HL-60/S4 treated with retinoic acid at 250 ng/mL for 4 days and 3 days (cell line): ENCODE data around the gene PTGES.

Experiments
- in situ Hi-C: fragments of 300-500 bp; cut with MboI; formaldehyde crosslinking; loops from 2 replicates; pipeline ENCODE4 v1.7.0; 2022; ENCODE audit warnings: low sequenced_read_pairs

Gene PTGES, protein sequence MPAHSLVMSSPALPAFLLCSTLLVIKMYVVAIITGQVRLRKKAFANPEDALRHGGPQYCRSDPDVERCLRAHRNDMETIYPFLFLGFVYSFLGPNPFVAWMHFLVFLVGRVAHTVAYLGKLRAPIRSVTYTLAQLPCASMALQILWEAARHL

DNA sequence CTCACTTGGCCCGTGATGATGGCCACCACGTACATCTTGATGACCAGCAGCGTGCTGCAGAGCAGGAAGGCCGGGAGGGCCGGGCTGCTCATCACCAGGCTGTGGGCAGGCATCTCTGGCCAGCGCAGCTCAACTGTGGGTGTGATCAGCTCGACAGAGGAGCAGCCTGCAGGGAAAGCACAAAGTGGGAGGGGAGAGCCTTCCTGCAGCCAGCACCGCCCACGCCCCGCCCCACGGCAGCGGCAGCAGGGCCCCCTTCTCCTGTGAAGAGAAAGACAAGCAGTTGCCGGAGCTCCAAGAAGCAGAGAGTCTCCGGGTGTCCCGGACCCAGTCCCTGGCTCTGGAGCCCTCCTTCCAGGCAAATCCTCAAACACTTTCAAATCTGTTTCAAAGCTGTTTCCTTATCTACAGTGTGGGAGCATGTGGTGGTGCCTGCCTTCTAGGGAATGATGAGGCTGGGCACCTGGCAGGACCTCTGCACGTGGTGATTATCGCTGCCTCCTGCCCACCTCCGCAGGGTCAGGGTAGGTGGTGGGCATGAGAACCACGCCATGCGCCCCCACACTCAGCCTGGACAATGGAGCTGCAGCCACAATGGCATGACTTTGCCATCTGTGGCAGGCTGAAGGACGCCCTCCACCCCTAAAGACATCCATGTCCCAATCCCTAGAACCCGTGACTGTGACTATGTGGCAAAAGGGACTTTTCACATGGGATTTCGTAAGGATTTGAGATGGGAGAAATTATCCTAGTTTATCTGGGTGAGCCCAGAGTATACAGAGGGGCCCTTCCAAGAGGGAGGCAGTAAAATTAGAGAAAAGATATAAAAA is at the start of gene PTGES:
Gene PTGES (minus strand): TSS at position 143 of the 830 bp plus-strand sequence. CDS start 30 bp downstream, at position 113.
- in situ Hi-C loops = no loop called here

DNA sequence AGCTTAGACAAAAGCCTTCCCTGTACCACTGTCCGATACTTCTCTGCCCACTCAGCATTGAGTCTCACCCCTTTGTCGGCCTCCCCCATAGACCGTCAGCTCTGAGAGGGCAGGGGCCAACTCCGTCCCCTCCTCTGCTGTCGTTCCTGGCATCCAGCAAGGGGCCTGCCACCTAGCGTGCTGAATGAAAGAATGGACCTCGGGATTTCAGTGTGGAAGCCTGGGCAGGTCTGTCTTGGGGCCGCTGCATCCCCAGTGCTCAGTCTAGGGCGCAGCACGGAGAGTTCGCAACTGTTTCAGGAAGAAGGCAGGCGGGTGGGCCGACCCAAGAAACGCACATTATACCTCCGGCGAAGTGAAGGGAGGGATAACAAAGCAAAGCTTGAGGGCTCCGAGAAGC is 48.7 kb upstream of the PTGES start:
- in situ Hi-C loops = no loop called here

DNA sequence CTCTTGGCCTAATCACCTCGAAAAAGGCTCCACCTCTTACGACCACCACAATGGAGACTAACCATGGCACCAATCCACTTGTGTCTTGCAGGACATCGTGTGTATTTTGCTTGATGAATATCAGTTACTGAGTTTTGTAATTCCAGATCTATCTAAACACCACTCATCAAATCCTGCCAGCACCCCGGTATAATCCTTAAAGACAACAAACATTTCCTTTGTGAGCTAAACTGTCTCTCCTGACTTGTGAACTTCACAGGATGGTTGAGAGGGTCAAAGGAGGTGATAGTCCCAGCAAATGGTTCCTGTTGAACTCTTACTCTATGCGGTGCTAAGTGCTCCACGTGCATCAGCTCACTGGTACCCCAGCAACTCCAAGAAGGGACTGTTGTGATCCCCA is 46.1 kb upstream of the PTGES start:
- in situ Hi-C loops = loop anchor here (25.0 kb wide), 1 partner anchor 662 kb away; no protein-coding TSS in a partner anchor

DNA sequence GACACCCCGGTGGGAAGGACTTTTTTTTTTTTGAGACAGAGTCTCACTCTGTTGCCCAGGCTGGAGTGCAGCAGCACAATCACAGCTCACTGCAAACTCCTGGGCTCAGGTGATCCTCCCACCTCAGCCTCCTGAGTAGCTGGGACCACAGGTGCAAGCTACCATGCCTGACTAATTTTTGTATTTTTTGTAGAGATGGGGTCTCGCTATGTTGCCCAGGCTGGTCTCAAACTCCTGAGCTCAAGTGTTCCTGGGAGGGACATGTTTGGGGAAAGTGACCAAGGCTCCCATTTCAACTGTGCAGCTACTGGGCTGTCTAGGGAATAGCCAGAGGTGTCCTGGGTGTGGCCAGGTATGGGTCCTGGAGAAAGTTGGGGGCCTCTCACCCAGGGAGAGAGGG is 43.2 kb upstream of the PTGES start:
- in situ Hi-C loops = loop anchor here (25.0 kb wide), 1 partner anchor 659 kb away; no protein-coding TSS in a partner anchor

DNA sequence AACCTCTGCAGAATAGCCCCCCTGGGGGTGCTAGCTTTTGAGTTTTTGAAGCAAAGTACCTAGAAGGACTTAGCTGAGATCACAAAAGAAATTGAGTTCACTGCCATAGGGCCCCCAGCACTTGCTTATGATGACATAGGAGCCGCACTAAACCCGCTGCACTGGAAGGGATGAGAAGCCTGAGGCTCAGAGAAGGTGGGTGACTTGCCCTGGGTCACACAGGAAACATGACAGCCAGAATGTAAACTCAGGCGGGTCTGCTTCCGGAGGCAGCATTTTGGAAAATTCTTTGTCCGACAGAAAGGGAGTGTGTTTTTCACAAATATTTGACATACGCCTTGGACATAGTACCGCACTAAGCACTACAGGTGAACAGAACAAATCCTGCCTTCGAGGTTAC is 41.7 kb upstream of the PTGES start:
- in situ Hi-C loops = loop anchor here (25.0 kb wide), 1 partner anchor 657 kb away; no protein-coding TSS in a partner anchor

DNA sequence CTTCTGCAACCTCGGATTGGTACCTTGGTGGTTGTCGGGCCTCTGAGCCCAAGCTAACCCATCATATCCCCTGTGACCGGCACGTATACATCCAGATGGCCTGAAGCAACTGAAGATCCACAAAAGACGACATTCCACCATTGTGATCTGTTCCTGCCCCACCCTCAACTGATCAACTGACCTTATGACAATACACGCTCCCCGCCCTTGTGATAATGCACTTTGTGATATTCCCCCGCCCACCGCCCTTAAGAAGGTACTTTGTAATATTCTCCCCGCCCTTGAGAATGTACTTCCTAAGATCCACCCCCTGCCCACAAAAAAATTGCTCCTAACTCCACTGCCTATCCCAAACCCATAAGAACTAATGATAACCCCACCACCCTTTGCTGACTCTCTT is 33.6 kb upstream of the PTGES start:
- in situ Hi-C loops = loop anchor here (25.0 kb wide), 1 partner anchor 649 kb away; no protein-coding TSS in a partner anchor

DNA sequence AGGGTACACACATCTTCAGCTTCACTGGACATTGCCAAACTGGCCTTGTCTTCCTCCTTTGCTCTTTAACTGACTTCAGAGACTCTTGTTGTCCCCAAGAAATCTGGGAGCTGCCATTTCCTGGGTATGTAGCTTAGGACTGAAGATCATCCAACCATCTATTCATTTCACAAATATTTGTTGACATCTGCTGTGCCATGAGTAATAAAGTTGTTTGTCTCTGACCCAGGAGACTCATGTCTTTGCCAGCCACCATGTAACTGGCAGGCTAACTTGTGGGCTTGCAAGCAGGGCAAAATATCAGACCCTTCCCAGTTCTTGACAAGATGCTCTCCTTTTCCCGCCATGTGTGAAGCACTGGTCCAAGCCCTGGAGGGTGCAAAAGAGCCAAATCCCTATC is 33.0 kb upstream of the PTGES start:
- in situ Hi-C loops = loop anchor here (25.0 kb wide), 1 partner anchor 649 kb away; no protein-coding TSS in a partner anchor

DNA sequence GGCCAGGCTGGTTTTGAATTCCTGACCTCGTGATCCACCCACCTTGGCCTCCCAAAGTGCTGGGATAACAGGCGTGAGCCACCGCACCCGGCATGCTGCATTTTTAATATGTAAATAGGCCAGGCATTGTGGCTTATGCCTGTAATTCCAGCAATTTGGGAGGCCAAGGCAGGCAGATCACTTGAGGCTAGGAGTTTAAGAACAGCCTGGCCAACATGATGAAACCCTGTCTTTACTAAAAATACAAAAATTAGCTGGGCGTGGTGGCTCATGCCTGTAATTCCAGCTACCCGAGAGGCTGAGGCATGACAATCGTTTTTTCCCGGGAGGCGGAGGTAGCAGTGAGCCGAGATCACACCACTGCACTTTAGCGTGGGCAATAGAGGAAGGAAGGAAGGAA is 32.1 kb upstream of the PTGES start:
- in situ Hi-C loops = loop anchor here (5.0 to 25.0 kb wide), 3 partner anchors 48 to 648 kb away; no protein-coding TSS in a partner anchor

DNA sequence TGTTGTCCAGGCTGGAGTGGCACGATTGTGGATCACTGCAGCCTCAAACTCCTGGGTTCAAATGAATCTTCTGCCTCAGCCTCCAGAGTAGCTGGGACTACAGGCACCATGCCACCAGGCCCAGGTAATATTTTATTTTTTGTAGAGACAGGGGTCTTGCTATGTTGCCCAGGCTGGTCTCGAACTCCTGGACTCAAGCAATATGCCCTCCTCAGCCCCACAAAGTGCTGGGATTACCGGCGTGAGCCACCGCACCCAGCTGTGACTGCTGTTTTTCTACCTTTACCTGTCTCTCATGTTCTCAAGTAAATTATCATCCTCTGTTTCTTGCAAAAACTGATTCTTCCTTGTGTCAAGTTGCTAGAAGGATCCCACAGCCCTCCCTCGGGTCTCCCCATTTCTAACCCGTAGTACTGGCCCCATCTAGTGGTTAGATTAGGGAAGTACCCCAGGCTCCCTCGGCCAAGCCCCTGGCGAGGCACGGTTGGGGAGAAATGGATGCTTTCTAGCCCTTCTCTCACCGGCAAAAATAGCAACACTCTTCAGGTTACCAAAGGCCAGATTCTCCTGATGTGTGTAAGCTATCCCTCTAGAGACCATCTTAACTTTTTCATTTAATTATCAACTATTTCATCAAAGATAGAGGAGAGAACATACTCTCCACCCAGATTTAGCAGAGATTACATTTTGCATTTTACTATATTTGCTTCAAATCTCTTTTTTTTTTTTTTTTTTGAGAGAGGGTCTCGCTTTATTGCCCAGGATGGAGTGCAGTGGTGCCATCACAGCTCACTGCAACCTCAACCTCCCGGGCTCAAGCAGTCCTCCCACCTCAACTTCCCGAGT is 30.9 kb upstream of the PTGES start:
- in situ Hi-C loops = loop anchor here (5.0 to 25.0 kb wide), 3 partner anchors 46 to 646 kb away; no protein-coding TSS in a partner anchor

DNA sequence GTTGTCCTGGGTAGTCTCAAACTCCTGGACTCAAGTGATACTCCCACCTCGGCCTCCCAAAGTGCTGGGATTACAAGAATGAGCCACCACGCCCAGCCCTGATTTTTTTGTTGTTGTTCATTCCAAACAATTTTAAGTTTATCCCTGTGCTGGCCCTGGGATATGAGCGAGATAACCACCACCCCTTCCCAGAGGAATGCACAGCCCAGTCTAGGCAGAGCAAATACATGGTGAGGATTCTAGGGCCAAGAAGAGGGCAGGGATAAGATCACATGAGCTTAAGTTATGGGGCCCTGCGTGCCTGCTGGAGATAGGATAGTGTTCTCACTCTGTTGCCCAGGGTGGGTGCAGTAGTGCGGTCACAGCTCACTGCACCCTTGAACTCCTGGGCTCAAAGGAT is 29.1 kb upstream of the PTGES start:
- in situ Hi-C loops = loop anchor here (5.0 to 25.0 kb wide), 3 partner anchors 45 to 645 kb away; no protein-coding TSS in a partner anchor

DNA sequence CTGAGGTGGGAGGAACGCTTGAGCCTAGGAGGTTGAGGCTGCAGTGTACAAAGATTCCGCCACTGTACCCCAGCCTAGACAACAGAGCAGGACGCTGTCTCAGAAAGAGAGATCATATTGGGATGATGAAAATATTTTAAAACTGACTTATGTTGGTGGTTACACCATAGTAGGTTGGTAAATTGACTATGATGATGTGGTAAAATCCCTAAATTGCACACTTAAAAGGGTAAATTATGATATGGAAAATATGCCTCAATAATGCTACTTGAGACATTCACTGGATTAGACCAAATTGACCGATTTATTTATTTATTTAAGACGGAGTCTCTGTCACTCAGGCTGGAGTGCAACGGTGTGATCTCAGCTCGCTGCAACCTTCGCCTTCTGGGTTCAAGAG is 28.3 kb upstream of the PTGES start:
- in situ Hi-C loops = loop anchor here (5.0 to 25.0 kb wide), 3 partner anchors 44 to 644 kb away; no protein-coding TSS in a partner anchor

DNA sequence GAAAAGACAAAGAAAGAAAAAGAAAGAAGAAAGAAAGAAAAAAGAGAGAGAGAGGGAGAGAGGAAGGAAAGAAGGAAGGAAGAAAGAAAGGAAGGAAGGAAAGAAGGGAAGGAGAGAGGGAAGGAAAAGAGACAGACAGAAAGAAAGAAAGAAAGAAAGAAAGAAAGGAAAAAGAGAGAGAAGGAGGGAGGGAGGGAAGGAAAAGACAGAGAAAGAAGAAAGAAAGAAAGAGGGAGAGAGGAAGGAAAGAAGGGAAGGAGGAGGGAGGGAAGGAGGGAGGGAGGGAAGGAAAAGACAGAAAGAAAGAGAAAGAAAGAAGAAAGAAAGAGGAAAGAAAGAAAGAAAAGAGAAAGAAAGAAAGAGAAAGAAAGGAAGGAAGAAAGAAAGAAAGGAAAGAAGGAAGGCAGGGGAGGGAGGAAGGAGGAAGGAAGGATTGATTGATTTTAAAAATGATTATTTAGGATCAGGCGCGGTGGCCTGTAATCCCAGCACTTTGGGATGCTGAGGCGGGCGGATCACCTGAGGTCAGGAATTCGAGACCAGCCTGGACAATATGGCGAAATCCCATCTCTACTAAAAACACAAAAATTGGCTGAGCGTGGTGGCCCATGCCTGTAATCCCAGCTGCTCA is 26.8 kb upstream of the PTGES start:
- in situ Hi-C loops = loop anchor here (5.0 to 25.0 kb wide), 3 partner anchors 42 to 642 kb away; no protein-coding TSS in a partner anchor

DNA sequence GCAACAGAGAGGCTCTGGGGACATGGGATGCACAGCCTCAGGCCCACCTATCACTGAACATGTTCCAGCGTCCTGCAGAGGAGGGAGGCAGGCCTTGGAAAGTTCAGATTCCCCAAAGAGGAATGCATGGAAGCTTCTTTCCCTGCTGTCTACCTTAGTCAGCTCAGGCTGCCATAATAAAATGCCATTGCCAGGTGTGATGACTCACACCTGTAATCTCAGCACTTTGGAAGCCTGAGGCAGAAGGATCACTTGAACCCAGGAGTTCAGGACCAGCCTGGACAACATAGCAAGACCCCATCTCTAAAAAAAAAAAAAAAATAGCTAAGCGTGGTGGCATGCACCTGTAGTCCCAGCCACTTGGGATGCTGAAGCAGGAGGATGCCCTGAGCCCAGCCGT is 25.6 kb upstream of the PTGES start:
- in situ Hi-C loops = loop anchor here (25.0 kb wide), 1 partner anchor 641 kb away; no protein-coding TSS in a partner anchor

DNA sequence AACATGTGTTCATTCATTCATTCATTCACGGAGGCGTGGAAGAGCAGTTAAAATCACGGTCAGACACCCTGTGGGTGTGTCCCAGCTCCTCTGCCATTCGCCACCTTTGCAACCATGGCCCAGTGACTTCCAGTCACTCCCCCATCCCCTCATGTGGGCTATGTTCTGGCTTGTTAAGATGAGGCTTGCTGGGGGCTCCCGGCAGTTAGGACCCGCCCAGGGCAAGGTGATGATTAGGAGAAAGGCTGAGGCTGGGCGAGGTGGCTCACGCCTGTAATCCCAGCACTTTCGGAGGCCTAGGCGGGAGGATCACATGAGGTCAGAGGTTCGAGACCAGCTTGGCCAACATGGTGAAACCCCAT is 24.9 kb upstream of the PTGES start:
- in situ Hi-C loops = loop anchor here (25.0 kb wide), 1 partner anchor 640 kb away; no protein-coding TSS in a partner anchor

DNA sequence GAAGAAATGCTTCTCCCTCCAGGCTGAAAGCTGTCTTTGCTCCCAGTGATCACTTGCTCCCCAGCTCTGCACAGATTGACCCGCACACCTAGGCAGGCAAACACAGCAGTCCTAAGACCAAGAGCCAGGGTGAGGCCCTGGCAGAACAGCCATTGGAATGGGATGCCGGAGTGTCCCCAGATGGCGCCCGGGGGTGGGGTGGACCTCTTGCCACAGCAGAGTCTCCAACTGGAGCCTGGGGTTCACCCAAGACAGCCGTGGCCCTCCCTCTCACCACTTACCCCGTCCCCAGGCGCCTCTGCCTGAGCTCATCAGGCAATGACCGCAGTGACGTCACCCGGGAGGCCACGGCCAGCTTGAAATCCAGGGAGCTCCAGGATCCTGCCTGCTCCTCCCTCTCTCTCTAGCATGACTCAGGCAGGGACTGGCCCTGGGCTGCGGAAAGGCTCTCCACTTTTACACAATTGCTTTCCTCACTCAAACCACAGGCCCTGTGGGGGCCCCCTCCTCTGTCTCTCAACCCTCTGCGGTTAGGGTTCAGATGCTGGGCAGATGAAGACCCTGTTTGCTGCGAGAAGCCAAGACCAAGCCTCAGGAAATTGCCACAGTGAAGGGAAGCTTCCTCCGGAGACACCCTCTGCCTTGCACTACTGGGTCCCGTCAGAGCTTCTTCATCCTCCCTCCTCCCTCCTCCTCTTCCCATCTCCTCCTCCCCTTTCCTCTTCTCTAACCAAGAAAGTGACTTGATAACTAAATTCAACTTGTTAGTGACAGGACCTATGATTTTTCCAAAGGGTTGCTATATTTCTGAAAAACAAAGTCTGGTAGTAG is 24.3 kb upstream of the PTGES start:
- in situ Hi-C loops = loop anchor here (25.0 kb wide), 1 partner anchor 640 kb away; no protein-coding TSS in a partner anchor

DNA sequence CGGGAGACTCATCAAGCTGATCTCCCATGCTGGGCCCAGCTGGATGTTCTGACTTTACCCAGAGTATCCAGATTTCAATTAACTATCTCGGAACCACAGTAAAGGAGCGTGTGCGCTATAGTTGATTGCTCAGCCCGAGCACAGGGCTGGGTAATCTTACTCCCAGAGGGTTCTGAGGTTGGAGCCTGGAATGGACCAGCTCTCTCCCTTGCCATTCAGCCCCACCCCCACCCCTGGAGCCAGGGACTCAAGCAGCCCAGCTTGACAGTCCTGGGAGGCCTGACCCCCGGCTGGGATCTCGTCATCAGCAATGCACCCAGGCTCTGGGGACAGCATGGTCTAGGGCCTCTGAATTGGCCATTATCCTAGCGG is 23.7 kb upstream of the PTGES start:
- in situ Hi-C loops = loop anchor here (25.0 kb wide), 1 partner anchor 639 kb away; no protein-coding TSS in a partner anchor

DNA sequence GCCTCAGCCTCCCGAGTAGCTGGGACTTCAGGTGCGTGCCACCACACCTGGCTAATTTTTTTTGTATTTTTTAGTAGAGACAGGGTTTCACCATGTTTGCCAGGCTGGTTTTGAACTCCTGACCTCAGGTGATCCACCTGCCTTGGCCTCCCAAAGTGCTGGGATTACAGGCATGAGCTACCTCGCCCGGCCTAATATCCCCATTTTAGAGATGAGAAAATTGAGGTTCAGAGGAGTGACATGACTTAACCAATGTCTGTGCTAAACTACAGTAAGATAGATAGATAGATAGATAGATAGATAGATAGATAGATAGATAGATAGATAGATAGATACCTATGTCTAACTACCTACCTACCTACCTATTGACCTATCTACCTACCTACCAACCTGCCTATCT is 23.3 kb upstream of the PTGES start:
- in situ Hi-C loops = loop anchor here (25.0 kb wide), 1 partner anchor 639 kb away; no protein-coding TSS in a partner anchor

DNA sequence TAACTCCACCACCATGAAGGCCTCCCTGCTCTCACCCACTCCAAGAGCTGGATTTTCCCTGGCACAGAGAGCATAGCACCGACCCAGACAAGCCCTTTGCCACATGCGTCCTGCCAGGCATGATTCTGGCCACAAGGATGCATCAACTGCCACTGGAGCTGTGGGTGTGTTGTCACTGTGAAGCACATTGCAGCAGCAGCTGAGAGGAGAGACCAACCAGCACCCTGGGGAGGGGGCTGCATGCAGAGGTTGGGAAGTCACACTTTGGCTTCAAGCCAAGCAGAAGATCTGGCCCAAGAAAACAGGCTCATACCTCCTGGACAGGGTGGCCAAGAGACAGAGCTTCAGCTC is 22.6 kb upstream of the PTGES start:
- in situ Hi-C loops = loop anchor here (25.0 kb wide), 1 partner anchor 638 kb away; no protein-coding TSS in a partner anchor

DNA sequence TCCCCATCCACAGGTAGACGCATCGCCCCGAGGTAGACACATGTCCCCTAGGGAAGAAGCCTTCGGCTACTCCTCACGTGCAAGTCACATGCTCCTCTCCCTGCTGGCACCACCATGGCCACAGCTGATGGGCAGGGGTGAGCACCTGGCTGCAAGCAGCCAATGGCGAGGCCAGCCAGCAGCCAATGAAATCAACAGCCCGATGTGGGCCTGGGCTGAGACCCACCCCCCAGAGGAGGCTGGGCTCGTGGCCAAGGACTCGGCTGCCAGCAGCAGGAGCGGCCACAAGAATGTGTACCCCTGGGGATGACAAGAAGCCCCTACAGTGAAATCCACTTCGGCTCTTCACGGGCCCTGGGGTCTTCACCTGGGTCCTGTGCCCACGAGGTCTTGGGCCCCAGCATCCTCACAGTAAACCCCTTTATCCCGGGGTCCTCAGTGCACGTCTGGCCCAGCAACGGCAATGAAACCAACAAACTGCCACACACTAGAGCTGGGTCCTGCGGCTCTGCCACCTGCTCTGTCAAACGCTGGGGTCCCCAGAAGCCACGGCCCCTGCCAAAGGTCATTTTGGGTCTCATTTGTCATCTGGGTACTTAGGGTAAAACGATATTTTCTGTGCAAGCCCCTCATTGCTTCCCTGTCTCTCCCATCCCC is 22.1 kb upstream of the PTGES start:
- in situ Hi-C loops = loop anchor here (25.0 kb wide), 1 partner anchor 638 kb away; no protein-coding TSS in a partner anchor
